Adrenal gland (tissue), 12 donors: ENCODE data around the gene PTCD1. TPM values are rescaled to one million over a fixed set of nuclear protein-coding genes. Genes with fewer than 3 reads are reported as not detected.

ENCODE experiments used
- DNase-seq, 7 donors: peaks; one replicate each; pipeline ENCODE4 v3.0.0-alpha.2; 2019 to 2020
- H3K27ac ChIP-seq, 5 donors: fragments of 200-600 bp; sonication (generic) in 4 of 5; 1 replicate in 3 of 5; 2 replicates in 2 of 5; pipeline versions ENCODE4 v1.5.1 to v1.8.0; 2016 to 2020; ENCODE audit warnings: mild to moderate bottlenecking in 1 of 5
- H3K27me3 ChIP-seq: fragments of 200-600 bp; 2 replicates; pipeline ENCODE4 v1.8.0; 2021
- H3K36me3 ChIP-seq, 2 donors: fragments of 200-600 bp; replicated peaks in 1 of 2; 1 replicate in 1 of 2; 2 replicates in 1 of 2; pipeline versions ENCODE4 v1.5.1 to v1.8.0; 2018 to 2022
- H3K4me1 ChIP-seq, 2 donors: fragments of 200-600 bp; replicated peaks in 1 of 2; 1 replicate in 1 of 2; 2 replicates in 1 of 2; pipeline versions ENCODE4 v1.5.1 to v1.8.0; 2018 to 2021
- H3K4me3 ChIP-seq, 4 donors: fragments of 200-600 bp; sonication (generic) in 3 of 4; one replicate each; pipeline ENCODE4 v1.5.1; 2016 to 2018
- H3K9me3 ChIP-seq, 3 donors: fragments of 200-600 bp; sonication (generic) in 1 of 3; replicated peaks in 1 of 3; 1 replicate in 2 of 3; 2 replicates in 1 of 3; pipeline versions ENCODE4 v1.5.1 to v1.8.0; 2016 to 2021
- POLR2A ChIP-seq, 2 donors: fragments of 450-650 bp; IDR thresholded peaks; one replicate each; pipeline ENCODE4 v1.6.1; 2017; ENCODE audit warnings: antibody characterized with exemption in 2 of 2, mild to moderate bottlenecking in 2 of 2, moderate library complexity in 1 of 2
- WGBS, 4 donors: extraction: QIAGEN DNeasy Blood & Tissue Kit in 2 of 4; methylation state at CpG; one replicate each; pipeline versions ENCODE4 v1.1.5 to v1.1.7; 2013 to 2017; 5-methylcytosine and 5-hydroxymethylcytosine counted together
- intact Hi-C, 2 donors: fragments of 100-400 bp; cut with DNase I; formaldehyde crosslinking; loops; one replicate each; pipeline versions ENCODE4 v1.14.1 to v1.15.0; 2022 to 2023
- polyA plus RNA-seq, 3 donors: library from polyadenylated mRNA; stranded (reverse); fragments of 200-250 nt in 2 of 3; fragments of 350-450 nt in 1 of 3; fragmentation: Illumina TruSeq in 1 of 3; extraction: RNeasy Lipid Tissue Mini Kit (QIAGEN cat#74804) in 1 of 3; gene quantifications; one replicate each; pipeline ENCODE4 v1.2.3, GENCODE V29; 2013 to 2014
- total RNA-seq, 9 donors: library from RNA; depleted of rRNA in 4 of 9; stranded (reverse); fragments of >200 nt in 4 of 9; fragments of 120-200 nt in 1 of 9; fragmentation: NEBNext Ultra II Directional in 1 of 9; extraction: Animal tissue kit (Norgen Biotek cat#: 25700) in 1 of 9; gene quantifications; one replicate each; pipeline versions ENCODE4 v1.1.0 to v1.2.4, GENCODE V29; 2013 to 2023
- TF ChIP-seq, protein P1 (sequence below), 6 experiments: fragments of 450-650 bp in 4 of 6; fragments of 200-600 bp in 2 of 6; sonication (generic) in 1 of 6; IDR thresholded peaks; 1 replicate in 5 of 6; 2 replicates in 1 of 6; pipeline versions ENCODE4 v1.5.1 to v1.8.0; 2016 to 2021; ENCODE audit warnings: antibody characterized with exemption in 6 of 6, mild to moderate bottlenecking in 2 of 6, moderate library complexity in 1 of 6
- donor health status: healthy with polysubstance abuse.
- donor health status: Bipolar disorder and iron deficiency.
- donor health status: DM: yes; HTN: yes; CAD: no.
- donor health status: DM: no; HTN: no; CAD: no.
- donor health status: DM: no; HTN: no; CAD: no.
- donor health status: DM: yes; HTN: yes; CAD: no.

Gene PTCD1
- total and polyA plus RNA-seq, 12 donors = 2.5 to 9.2 (median 6.0) TPM

DNA sequence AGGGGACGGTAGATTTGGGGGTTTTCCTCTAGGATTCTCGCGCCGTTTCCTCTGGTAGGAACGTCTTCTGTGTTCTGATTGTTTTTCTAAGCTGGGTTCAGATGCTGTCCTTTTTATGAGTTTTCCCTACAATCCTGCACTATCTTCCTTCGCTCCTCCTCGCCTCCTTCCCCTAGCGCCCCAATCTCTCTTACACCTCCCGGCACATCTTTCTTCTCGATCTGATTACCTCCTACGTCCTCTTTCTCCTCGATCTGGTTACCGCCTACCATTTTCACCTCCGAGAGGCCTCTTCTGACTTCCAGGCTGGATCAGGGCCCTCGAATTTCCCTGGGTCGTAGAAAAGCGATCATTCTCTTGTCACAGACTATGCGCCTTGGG lies 29.4 kb downstream of the PTCD1 start:
- H3K36me3 ChIP-seq = peaks cover 0 to 43% of the 10 kb centered on the region in 2 donors
- H3K27ac ChIP-seq = peak overlapping the region; percentile 91 to 99 (median 92)
- no peaks in the 10 kb centered on the region for H3K27me3 ChIP-seq
- H3K9me3 ChIP-seq = no peaks in the 10 kb centered on the region
- TF ChIP-seq POLR2A (IDR thresholded peaks at IDR 0.05) = no peak
- TF ChIP-seq, protein P1, sequence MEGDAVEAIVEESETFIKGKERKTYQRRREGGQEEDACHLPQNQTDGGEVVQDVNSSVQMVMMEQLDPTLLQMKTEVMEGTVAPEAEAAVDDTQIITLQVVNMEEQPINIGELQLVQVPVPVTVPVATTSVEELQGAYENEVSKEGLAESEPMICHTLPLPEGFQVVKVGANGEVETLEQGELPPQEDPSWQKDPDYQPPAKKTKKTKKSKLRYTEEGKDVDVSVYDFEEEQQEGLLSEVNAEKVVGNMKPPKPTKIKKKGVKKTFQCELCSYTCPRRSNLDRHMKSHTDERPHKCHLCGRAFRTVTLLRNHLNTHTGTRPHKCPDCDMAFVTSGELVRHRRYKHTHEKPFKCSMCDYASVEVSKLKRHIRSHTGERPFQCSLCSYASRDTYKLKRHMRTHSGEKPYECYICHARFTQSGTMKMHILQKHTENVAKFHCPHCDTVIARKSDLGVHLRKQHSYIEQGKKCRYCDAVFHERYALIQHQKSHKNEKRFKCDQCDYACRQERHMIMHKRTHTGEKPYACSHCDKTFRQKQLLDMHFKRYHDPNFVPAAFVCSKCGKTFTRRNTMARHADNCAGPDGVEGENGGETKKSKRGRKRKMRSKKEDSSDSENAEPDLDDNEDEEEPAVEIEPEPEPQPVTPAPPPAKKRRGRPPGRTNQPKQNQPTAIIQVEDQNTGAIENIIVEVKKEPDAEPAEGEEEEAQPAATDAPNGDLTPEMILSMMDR (IDR thresholded peaks at IDR 0.05) = no peak
- intact Hi-C loops = no loop called here
- H3K4me3 ChIP-seq = peak overlapping the region; percentile 10 to 99 (median 91)
- DNase-seq = peak in 1 of 7 donors; percentile 38
- 0 to 1% (median 1%) methylated on average over 18 of the region's 18 CpGs for WGBS, 4 donors
- peaks cover 16 to 46% of the 10 kb centered on the region in 2 donors for H3K4me1 ChIP-seq

DNA sequence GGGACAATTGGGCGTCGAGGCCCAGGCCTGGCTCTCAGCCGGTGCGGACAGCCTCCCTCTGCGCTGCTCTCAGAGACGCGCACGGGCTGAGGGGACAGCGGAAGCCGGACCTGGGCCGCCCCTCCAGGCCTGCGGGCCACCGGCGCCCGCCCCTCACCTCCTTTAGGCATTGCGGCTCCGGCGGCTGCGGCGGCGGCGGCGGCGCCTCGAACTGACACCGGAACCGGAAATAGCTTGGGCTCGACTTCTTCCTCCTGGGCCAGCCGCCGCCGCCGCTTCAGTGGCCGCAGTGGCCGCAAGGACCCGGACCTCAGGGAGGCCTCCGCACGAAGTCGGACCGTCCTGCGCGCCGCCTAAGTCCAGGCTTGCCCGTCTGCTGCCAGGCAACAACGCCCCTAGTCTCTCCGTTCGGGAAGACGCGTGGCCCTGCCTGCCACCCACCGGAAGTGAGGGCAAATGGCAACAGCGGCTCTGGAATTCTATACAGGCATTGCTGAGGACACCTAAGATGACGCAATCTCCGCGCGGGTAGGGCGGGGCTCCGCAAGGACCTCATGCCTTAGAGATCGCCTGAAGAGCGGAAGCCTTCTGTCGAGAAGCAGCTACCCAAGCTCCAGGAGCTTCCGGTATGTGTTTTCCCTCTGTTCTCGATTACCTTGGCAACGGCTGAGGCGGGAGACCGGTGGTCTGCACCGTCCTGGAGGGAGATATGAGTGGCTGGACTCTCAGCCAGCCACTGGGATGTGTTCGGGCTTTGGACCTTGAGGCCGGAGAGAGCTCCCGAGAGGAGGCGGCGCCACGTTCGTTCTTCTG lies 30.0 kb downstream of the PTCD1 start, which contains the start of the genes BUD31 and PDAP1:
Gene BUD31, plus strand, starts transcription at position 591 of the 813 bp plus-strand sequence. CDS start 2,124 bp downstream, outside the sequence.
Gene PDAP1, minus strand, starts transcription at position 219 of the 813 bp plus-strand sequence. Its CDS starts 49 bp downstream, at position 170.
- peak; percentile 91 to 98 (median 94) for DNase-seq
- peak within 1 kb of the TSS; percentile 75 to 99 (median 91) for H3K4me3 ChIP-seq
- peaks cover 16 to 46% of the 10 kb centered on the region in 2 donors for H3K4me1 ChIP-seq

DNA sequence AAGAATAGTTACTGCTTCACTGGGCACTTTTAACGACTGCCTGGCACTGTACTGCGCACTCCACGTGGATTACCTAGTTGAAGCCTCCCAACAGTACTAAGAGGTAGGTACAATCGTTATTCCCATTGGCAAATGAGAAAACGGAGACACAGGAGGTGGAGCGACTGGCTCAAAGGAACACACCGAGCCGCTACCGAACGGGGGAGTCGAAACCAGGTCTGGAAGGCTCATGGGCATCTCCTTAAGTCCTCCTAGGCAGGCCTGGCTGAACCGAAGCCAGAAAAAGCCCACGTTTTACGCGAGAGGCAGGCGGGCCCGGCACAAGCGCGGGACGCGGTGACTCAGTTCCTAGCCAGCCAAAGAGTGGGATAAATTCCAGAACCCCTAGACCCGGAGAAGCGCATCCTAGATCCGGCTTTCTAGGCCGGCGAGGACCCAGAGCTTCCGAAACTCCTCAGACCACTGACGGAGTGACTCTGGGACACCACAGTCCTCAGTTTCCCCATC lies 30.7 kb downstream of the PTCD1 start:
- Histone ChIP-seq H3K9me3 (no peaks in the 10 kb centered on the region), H3K27ac (peak overlapping the region; percentile 91 to 99 (median 92)), H3K27me3 (no peaks in the 10 kb centered on the region), H3K4me3 (peak overlapping the region; percentile 75 to 99 (median 91)), H3K36me3 (peaks cover 0 to 41% of the 10 kb centered on the region in 2 donors), H3K4me1 (peaks cover 16 to 46% of the 10 kb centered on the region in 2 donors)
- peak; percentile 60 to 83 (median 81) for DNase-seq
- TF ChIP-seq, protein P1 (IDR thresholded peaks at IDR 0.05) = no peak
- no peak for TF ChIP-seq POLR2A (IDR thresholded peaks at IDR 0.05)
- intact Hi-C loops = no loop called here
- WGBS, 4 donors = 0 to 2% (median 0%) methylated on average over 8 to 28 of the region's 28 CpGs

More for the DNA sequence above, 30.0 kb downstream of the PTCD1 start, which contains the start of the genes BUD31 and PDAP1:
- H3K27ac ChIP-seq = peak within 1 kb of the TSS; percentile 91 to 99 (median 92)
- H3K36me3 ChIP-seq = peaks cover 0 to 41% of the 10 kb centered on the region in 2 donors
- intact Hi-C loops = no loop called here
- H3K27me3 ChIP-seq = no peaks in the 10 kb centered on the region
- WGBS, 4 donors = 0 to 1% (median 0%) methylated on average over 6 to 72 of the region's 72 CpGs
- H3K9me3 ChIP-seq = no peaks in the 10 kb centered on the region
- TF ChIP-seq, protein P1 (IDR thresholded peaks at IDR 0.05) = peak in 3 of 6 experiments; percentile 24 to 49 (median 37)
- peak; percentile 69 to 94 for TF ChIP-seq POLR2A (IDR thresholded peaks at IDR 0.05)

DNA sequence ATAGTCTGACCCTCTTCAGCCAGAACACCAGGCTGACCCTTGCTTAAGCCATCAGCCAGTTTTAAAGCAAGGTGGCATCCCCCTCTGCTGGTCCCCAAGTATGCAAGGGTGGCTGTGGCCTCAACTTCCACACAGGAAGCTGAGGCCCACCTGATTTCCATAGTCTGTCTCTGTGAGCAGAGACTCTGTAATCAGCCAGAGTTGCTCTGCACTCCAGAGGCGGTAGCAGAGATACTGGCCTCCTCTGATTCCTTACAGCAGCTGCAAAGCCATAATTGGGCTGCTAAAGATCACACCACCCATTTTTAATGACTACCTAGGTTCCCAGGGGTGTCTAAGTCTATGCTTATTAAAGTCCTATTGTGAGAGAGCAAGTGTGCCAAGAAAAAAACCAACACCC lies 32.0 kb downstream of the PTCD1 start:
- TF ChIP-seq, protein P1 (IDR thresholded peaks at IDR 0.05) = no peak
- TF ChIP-seq POLR2A (IDR thresholded peaks at IDR 0.05) = no peak
- 59 to 69% (median 64%) methylated on average over 1 of the region's 1 CpG; no CpG with 5 or more reads in 1 of the 4 donors for WGBS, 4 donors
- intact Hi-C loops = no loop called here
- Histone ChIP-seq H3K27me3 (no peaks in the 10 kb centered on the region), H3K4me1 (peaks cover 16 to 46% of the 10 kb centered on the region in 2 donors), H3K27ac (no peak overlapping the region), H3K36me3 (peaks cover 0 to 43% of the 10 kb centered on the region in 2 donors), H3K4me3 (no peak overlapping the region), H3K9me3 (no peaks in the 10 kb centered on the region)
- DNase-seq = no peak
